GM12878 (cell line): ENCODE measurements around the gene EXOC4.

Experiments used
- CREB1 ChIP-seq: IDR thresholded peaks from 2 replicates; pipeline ENCODE4 v1.6.1; 2012; ENCODE audit warnings: low read depth, mild to moderate bottlenecking, inconsistent platforms
- CTCF ChIP-seq, 3 experiments: IDR thresholded peaks in 2 of 3; conservative IDR thresholded peaks in 1 of 3; 2 replicates each; pipeline ENCODE4 v1.5.1; 2011; ENCODE audit warnings: low read depth in 3 of 3, low read length in 3 of 3, mild to moderate bottlenecking in 3 of 3, control low read depth in 2 of 3, moderate library complexity in 2 of 3, inconsistent platforms in 1 of 3, mixed read lengths in 1 of 3; ENCODE audit not compliant: control insufficient read depth in 2 of 3, insufficient read depth in 1 of 3; ENCODE audit errors: extremely low read depth in 1 of 3
- SMC3 ChIP-seq: IDR thresholded peaks from 2 replicates; pipeline ENCODE4 v1.6.1; 2011; ENCODE audit warnings: low read length, improper control_type of control experiment, borderline replicate concordance
- ZBTB33 ChIP-seq: fragments of 450-650 bp; IDR thresholded peaks from 2 replicates; pipeline ENCODE4 v1.6.1; 2017; ENCODE audit warnings: mild to moderate bottlenecking

GRCh38 chr7:133786401-133786937 is 533.6 kb downstream of the EXOC4 start:
- TF ChIP-seq SMC3, result no peak
- no peak for TF ChIP-seq ZBTB33
- TF ChIP-seq CREB1, result no peak
- TF ChIP-seq CTCF (IDR thresholded peaks at IDR 0.05 in 2 of 3, conservative IDR thresholded peaks at IDR 0.05 in 1 of 3; ENCODE audit: control insufficient read depth in 2 of 3, extremely low read depth in 1 of 3, insufficient read depth in 1 of 3, low read depth in 3 of 3, low read length in 3 of 3), result no peak
